ENCODE results near the gene RIF1.

RIF1 gene

GRCh38 chr2:151482171-151482725 lies 72.5 kb downstream of the RIF1 start:
- H3K4me3 ChIP-seq (ENCODE audit: low read depth, low read length): no peak overlapping the region
- POLR2A ChIA-PET: no interaction called here
- no peak for TF ChIP-seq CTCF (IDR thresholded peaks at IDR 0.05; ENCODE audit: insufficient read depth, low read length, missing control alignments)
- CTCF ChIA-PET: no interaction called here
- no peak for DNase-seq (ENCODE audit: low read depth, low spot score)

GRCh38 chr2:151483546-151483945 lies 73.8 kb downstream of the RIF1 start:
- H3K4me3 ChIP-seq (ENCODE audit: low read depth, low read length): no peak overlapping the region
- no peak for DNase-seq (ENCODE audit: low read depth, low spot score)
- no peak for TF ChIP-seq CTCF (IDR thresholded peaks at IDR 0.05; ENCODE audit: insufficient read depth, low read length, missing control alignments)
- ChIA-PET CTCF (no interaction called here), POLR2A (no interaction called here)

GRCh38 chr2:151484100-151484499 lies 74.4 kb downstream of the RIF1 start:
- H3K4me3 ChIP-seq (ENCODE audit: low read depth, low read length): no peak overlapping the region
- TF ChIP-seq CTCF (IDR thresholded peaks at IDR 0.05; ENCODE audit: insufficient read depth, low read length, missing control alignments): no peak
- CTCF ChIA-PET: no interaction called here
- DNase-seq (ENCODE audit: low read depth, low spot score): no peak
- POLR2A ChIA-PET: no interaction called here

GRCh38 chr2:151486053-151486452 lies 76.4 kb downstream of the RIF1 start:
- CTCF ChIA-PET: no interaction called here
- POLR2A ChIA-PET: no interaction called here

GRCh38 chr2:151490276-151490675 lies 80.6 kb downstream of the RIF1 start:
- no peak for TF ChIP-seq CTCF (IDR thresholded peaks at IDR 0.05; ENCODE audit: insufficient read depth, low read length, missing control alignments)
- DNase-seq (ENCODE audit: low read depth, low spot score): no peak
- POLR2A ChIA-PET: no interaction called here
- H3K4me3 ChIP-seq (ENCODE audit: low read depth, low read length): no peak overlapping the region
- CTCF ChIA-PET: interaction anchor here (2.3 kb wide), 1 partner anchor 10 kb away, joined by 7 read pairs; no protein-coding TSS in a partner anchor

More at GRCh38 chr2:151486053-151486452, 76.4 kb downstream of the RIF1 start:
- TF ChIP-seq CTCF (IDR thresholded peaks at IDR 0.05; ENCODE audit: insufficient read depth, low read length, missing control alignments): no peak
- no peak overlapping the region for H3K4me3 ChIP-seq (ENCODE audit: low read depth, low read length)
- DNase-seq (ENCODE audit: low read depth, low spot score): no peak

- POLR2A ChIA-PET: no interaction called here
Observed at GRCh38 chr2:151491496-151491895, 81.8 kb downstream of the RIF1 start.

More at GRCh38 chr2:151491496-151491895, 81.8 kb downstream of the RIF1 start:
- TF ChIP-seq CTCF (IDR thresholded peaks at IDR 0.05; ENCODE audit: insufficient read depth, low read length, missing control alignments): no peak
- DNase-seq (ENCODE audit: low read depth, low spot score): no peak
- CTCF ChIA-PET: interaction anchor here (2.3 kb wide), 1 partner anchor 9 kb away, joined by 7 read pairs; no protein-coding TSS in a partner anchor
- no peak overlapping the region for H3K4me3 ChIP-seq (ENCODE audit: low read depth, low read length)
